Lower leg skin (tissue), 3 donors: Measurements from ENCODE around the gene TCF15.

Source experiments
- CTCF ChIP-seq, 3 donors: fragments of 450-650 bp; IDR thresholded peaks; one replicate each; pipeline ENCODE4 v1.5.1; 2016; ENCODE audit warnings: antibody characterized with exemption in 3 of 3, mild to moderate bottlenecking in 3 of 3, moderate library complexity in 2 of 3
- POLR2A ChIP-seq, 2 donors: fragments of 450-650 bp; IDR thresholded peaks; one replicate each; pipeline ENCODE4 v1.6.1; 2016 to 2017; ENCODE audit warnings: antibody characterized with exemption in 2 of 2, mild to moderate bottlenecking in 1 of 2, moderate library complexity in 1 of 2

- no peak for TF ChIP-seq POLR2A (IDR thresholded peaks at IDR 0.05)
- no peak for TF ChIP-seq CTCF (IDR thresholded peaks at IDR 0.05)
These were observed 43.7 kb upstream of the TCF15 start for GRCh38 chr20:653590-654416.
